GM04503 (cell line): ENCODE data around the gene WBP1.
A peak's percentile ranks its signal among the peaks of the same experiment; 100 is the strongest.

Experiments
- DNase-seq: peaks from one replicate; pipeline ENCODE4 v3.0.0-alpha.2; 2012; ENCODE audit warnings: low read depth

The WBP1 gene

GRCh38 chr2:74502720-74503505 lies 44.7 kb downstream of the WBP1 start:
- no peak for DNase-seq

- DNase-seq = no peak
These were observed 45.6 kb downstream of the WBP1 start for GRCh38 chr2:74503506-74504475.

- DNase-seq = no peak
These were observed 46.4 kb downstream of the WBP1 start for GRCh38 chr2:74504591-74504990.

GRCh38 chr2:74505448-74506246 lies 47.4 kb downstream of the WBP1 start:
- DNase-seq = no peak

GRCh38 chr2:74507145-74507925 lies 49.1 kb downstream of the WBP1 start, which contains the start of gene PCGF1:
Gene PCGF1, minus strand, starts transcription at chr2:74507695. Its CDS starts 27 bp downstream, at chr2:74507668.
- peak; percentile 80 for DNase-seq

- no peak for DNase-seq
These were observed 49.8 kb downstream of the WBP1 start for GRCh38 chr2:74507926-74508520.

- DNase-seq = no peak
These were observed 52.0 kb downstream of the WBP1 start for GRCh38 chr2:74510272-74510671.
